Endothelial cell of umbilical vein (primary cell): ENCODE data around the gene WDR7. TPM values are rescaled to one million over a fixed set of nuclear protein-coding genes. Genes with fewer than 3 reads are reported as not detected.

ENCODE experiments used
- BruUV-seq: library from RNA; stranded (reverse); fragments of 400-500 nt; replicated peaks from 2 replicates; lab custom pipeline; 2021; lab: Mats Ljungman, UMichigan
- CTCF ChIA-PET: fragments of 300-600, 350-600 bp; sonication (Branson Sonifier 250); formaldehyde crosslinking; loops from one replicate; lab custom pipeline; 2021; ENCODE audit warnings: antibody characterized with exemption, inconsistent platforms; lab: Charles Lee
- POLR2A ChIA-PET: fragments of 300-600, 350-600 bp; sonication (Branson Sonifier 250); formaldehyde crosslinking; loops from one replicate; lab custom pipeline; 2021; ENCODE audit warnings: antibody characterized with exemption, inconsistent platforms; lab: Charles Lee
- DNase-seq: peaks from one replicate; pipeline ENCODE4 v3.0.0-alpha.2; 2011; ENCODE audit warnings: low read depth, low spot score
- FAIRE-seq: peaks from 2 replicates; lab custom pipeline; 2011; peaks lifted over from hg19 to GRCh38; lab: Jason Lieb, UNC
- H2AFZ ChIP-seq: 2 replicates; pipeline ENCODE4 v1.6.0; 2012; ENCODE audit warnings: low read depth, low read length, control low read depth, inconsistent platforms
- H3K27ac ChIP-seq: 2 replicates; pipeline ENCODE4 v1.5.1; 2011; ENCODE audit warnings: low read depth, mild to moderate bottlenecking, control low read depth, low read length, moderate library complexity; ENCODE audit not compliant: insufficient read depth
- H3K27me3 ChIP-seq, 2 experiments: 2 replicates each; pipeline versions ENCODE4 v1.6.0 to v1.6.1; 2011; ENCODE audit warnings: low read length in 2 of 2, mixed read lengths in 1 of 2; ENCODE audit not compliant: control insufficient read depth in 2 of 2, insufficient read depth in 2 of 2
- H3K36me3 ChIP-seq, 2 experiments: 2 replicates in 1 of 2; 3 replicates in 1 of 2; pipeline ENCODE4 v1.5.1; 2011; ENCODE audit warnings: low read length in 2 of 2, mild to moderate bottlenecking in 1 of 2, moderate library complexity in 1 of 2; ENCODE audit not compliant: control insufficient read depth in 2 of 2, insufficient read depth in 2 of 2; ENCODE audit errors: extremely low read depth in 1 of 2
- H3K4me1 ChIP-seq: 3 replicates; pipeline ENCODE4 v1.5.1; 2011; ENCODE audit warnings: mild to moderate bottlenecking, low read length; ENCODE audit not compliant: control insufficient read depth, insufficient read depth; ENCODE audit errors: extremely low read depth
- H3K4me2 ChIP-seq: 2 replicates; pipeline ENCODE4 v1.6.1; 2011; ENCODE audit warnings: low read length, control low read depth, mixed read lengths; ENCODE audit not compliant: insufficient read depth
- H3K4me3 ChIP-seq, 3 experiments: fragments of 200-600 bp in 1 of 3; sonication (generic), shearing (Covaris generic) in 1 of 3; replicated peaks in 1 of 3; 2 replicates each; pipeline ENCODE4 v1.5.1; 2011 to 2016; ENCODE audit warnings: control low read depth in 3 of 3, low read length in 3 of 3, mild to moderate bottlenecking in 2 of 3, inconsistent platforms in 1 of 3, low read depth in 1 of 3, moderate library complexity in 1 of 3; ENCODE audit not compliant: insufficient read depth in 1 of 3
- H3K79me2 ChIP-seq: 2 replicates; pipeline ENCODE4 v1.6.0; 2012; ENCODE audit warnings: low read length, inconsistent platforms; ENCODE audit not compliant: control insufficient read depth, insufficient read depth
- H3K9ac ChIP-seq: replicated peaks from 2 replicates; pipeline ENCODE3; 2011; ENCODE audit warnings: low read length, control low read depth; ENCODE audit not compliant: insufficient read depth; ENCODE audit errors: extremely low read depth
- H3K9me1 ChIP-seq: replicated peaks from 3 replicates; pipeline ENCODE4 v1.6.0; 2011; ENCODE audit warnings: mild to moderate bottlenecking, low read length; ENCODE audit not compliant: control insufficient read depth, insufficient read depth; ENCODE audit errors: extremely low read depth
- H3K9me3 ChIP-seq: replicated peaks from 2 replicates; pipeline ENCODE4 v1.5.1; 2012; ENCODE audit warnings: low read length, inconsistent platforms; ENCODE audit not compliant: control insufficient read depth, insufficient read depth
- H4K20me1 ChIP-seq: replicated peaks from 2 replicates; pipeline ENCODE3; 2011; ENCODE audit warnings: mild to moderate bottlenecking, low read length; ENCODE audit not compliant: control insufficient read depth, insufficient read depth; ENCODE audit errors: extremely low read depth
- CTCF ChIP-seq, 2 donors: IDR thresholded peaks; 1 replicate in 1 of 2; 2 replicates in 1 of 2; pipeline ENCODE4 v1.5.1; 2011; ENCODE audit warnings: low read length in 2 of 2, mild to moderate bottlenecking in 2 of 2, moderate library complexity in 2 of 2, control low read depth in 1 of 2, inconsistent platforms in 1 of 2, low read depth in 1 of 2; ENCODE audit not compliant: insufficient read depth in 1 of 2; ENCODE audit errors: extremely low read depth in 1 of 2
- FOS ChIP-seq: IDR thresholded peaks from 2 replicates; pipeline ENCODE4 v1.6.1; 2011; ENCODE audit warnings: mild to moderate bottlenecking, low read length, moderate library complexity, borderline replicate concordance; ENCODE audit not compliant: insufficient read depth
- GATA2 ChIP-seq: IDR thresholded peaks from 2 replicates; pipeline ENCODE4 v1.7.0; 2011; ENCODE audit warnings: low read depth, mild to moderate bottlenecking, moderate library complexity, mixed read lengths, low read length; ENCODE audit not compliant: insufficient read length, insufficient read depth
- JUN ChIP-seq: IDR thresholded peaks from 2 replicates; pipeline ENCODE4 v1.6.1; 2011; ENCODE audit warnings: borderline replicate concordance, low read depth; ENCODE audit not compliant: insufficient read length, insufficient read depth
- MYC ChIP-seq: IDR thresholded peaks from one replicate; pipeline ENCODE4 v1.6.1; 2011; ENCODE audit warnings: mild to moderate bottlenecking, low read depth, low read length
- POLR2AphosphoS5 ChIP-seq: IDR thresholded peaks from 2 replicates; pipeline ENCODE4 v1.6.1; 2012; ENCODE audit warnings: low read depth, mild to moderate bottlenecking, control low read depth, low read length, moderate library complexity; ENCODE audit not compliant: insufficient read depth
- dilution Hi-C: fragments of 300-500 bp; cut with MboI; formaldehyde crosslinking; loops from one replicate; pipeline ENCODE4 v1.15.0; 2019; ENCODE audit warnings: low sequenced_read_pairs; ENCODE audit not compliant: extremely low pct_ligation_motif_present
- intact Hi-C: fragments of 100-400 bp; cut with micrococcal nuclease; formaldehyde crosslinking; loops from one replicate; pipeline ENCODE4 v1.10.0; 2022
- polyA plus RNA-seq, 4 experiments: library from polyadenylated mRNA; depleted of rRNA in 3 of 4; stranded (reverse) in 3 of 4; unstranded in 1 of 4; fragments of >200 nt; gene quantifications; 2 replicates each; pipeline versions ENCODE4 v1.2.1 to v1.2.3, GENCODE V29; 2011 to 2012; ENCODE audit warnings: missing spikeins in 1 of 4
- total RNA-seq: library from RNA; stranded (reverse); gene quantifications from 2 replicates; pipeline ENCODE4 v1.2.3, GENCODE V29; 2021

Gene WDR7
- total and polyA plus RNA-seq, 2 donors (not counting 3 experiments of a cell fraction or from before 2014, with no cell fraction given): 5.9 to 19.0 TPM

GRCh38 chr18:56740645-56741044 is 89.5 kb downstream of the WDR7 start:
- TF ChIP-seq CTCF (IDR thresholded peaks at IDR 0.05; ENCODE audit: extremely low read depth in 1 of 2, insufficient read depth in 1 of 2, low read depth in 1 of 2, low read length in 2 of 2) (no peak), POLR2AphosphoS5 (no peak), GATA2 (no peak), JUN (no peak), FOS (no peak), MYC (no peak)
- H3K27me3 ChIP-seq: no peaks in the 10 kb centered on the region
- no peaks in the 10 kb centered on the region for H4K20me1 ChIP-seq
- no peaks in the 10 kb centered on the region for H3K4me1 ChIP-seq
- H3K9me3 ChIP-seq: no peaks in the 10 kb centered on the region
- no peaks in the 10 kb centered on the region for H3K9me1 ChIP-seq
- no peaks in the 10 kb centered on the region for H3K79me2 ChIP-seq
- POLR2A ChIA-PET: no interaction called here
- intact Hi-C loops: no loop called here
- H3K4me3 ChIP-seq: no peak overlapping the region
- H3K27ac ChIP-seq: no peak overlapping the region
- H3K9ac ChIP-seq: no peak overlapping the region
- no peak overlapping the region for H3K4me2 ChIP-seq
- DNase-seq: no peak
- H3K36me3 ChIP-seq: no peaks in the 10 kb centered on the region
- dilution Hi-C loops: no loop called here
- no peak overlapping the region for H2AFZ ChIP-seq
- no peak for FAIRE-seq
- no TSS peak for BruUV-seq
- CTCF ChIA-PET: interaction anchor here (1.2 kb wide), 1 partner anchor 821 kb away, joined by 3 read pairs; no protein-coding TSS in a partner anchor

- CTCF ChIA-PET: interaction anchor here (1.5 kb wide), 1 partner anchor 706 kb away, joined by 3 read pairs; no protein-coding TSS in a partner anchor
- dilution Hi-C loops: no loop called here
- Histone ChIP-seq H3K79me2 (no peaks in the 10 kb centered on the region), H3K27me3 (no peaks in the 10 kb centered on the region), H3K4me1 (no peaks in the 10 kb centered on the region), H3K36me3 (no peaks in the 10 kb centered on the region), H3K4me3 (no peak overlapping the region), H3K9me1 (no peaks in the 10 kb centered on the region), H3K27ac (no peak overlapping the region), H3K4me2 (no peak overlapping the region), H4K20me1 (no peaks in the 10 kb centered on the region), H3K9ac (no peak overlapping the region), H3K9me3 (no peaks in the 10 kb centered on the region), H2AFZ (no peak overlapping the region)
- FAIRE-seq: no peak
- TF ChIP-seq POLR2AphosphoS5: no peak
- POLR2A ChIA-PET: no interaction called here
- DNase-seq: no peak
- intact Hi-C loops: no loop called here
- BruUV-seq: no TSS peak
These were observed 90.5 kb downstream of the WDR7 start for GRCh38 chr18:56741685-56742084.
